GM18505 (cell line): ENCODE data around the gene MKNK2.
A peak's percentile ranks its signal among the peaks of the same experiment; 100 is the strongest.
"Not testable (repeated sequence)": the region's sequence is repeated elsewhere in the genome, so short reads cannot be mapped to it uniquely, and the experiment has no call there.

ENCODE experiments used
- ATAC-seq: cut with Tn5 transposase; IDR thresholded peaks from one replicate; pipeline ENCODE4 v1.9.1; 2021; ENCODE audit not compliant: unreplicated experiment
- POLR2A ChIP-seq: IDR thresholded peaks from 4 replicates; pipeline ENCODE4 v1.6.1; 2011; ENCODE audit warnings: borderline replicate concordance; ENCODE audit not compliant: insufficient read depth, insufficient read length; ENCODE audit errors: extremely low read depth

MKNK2 gene

DNA sequence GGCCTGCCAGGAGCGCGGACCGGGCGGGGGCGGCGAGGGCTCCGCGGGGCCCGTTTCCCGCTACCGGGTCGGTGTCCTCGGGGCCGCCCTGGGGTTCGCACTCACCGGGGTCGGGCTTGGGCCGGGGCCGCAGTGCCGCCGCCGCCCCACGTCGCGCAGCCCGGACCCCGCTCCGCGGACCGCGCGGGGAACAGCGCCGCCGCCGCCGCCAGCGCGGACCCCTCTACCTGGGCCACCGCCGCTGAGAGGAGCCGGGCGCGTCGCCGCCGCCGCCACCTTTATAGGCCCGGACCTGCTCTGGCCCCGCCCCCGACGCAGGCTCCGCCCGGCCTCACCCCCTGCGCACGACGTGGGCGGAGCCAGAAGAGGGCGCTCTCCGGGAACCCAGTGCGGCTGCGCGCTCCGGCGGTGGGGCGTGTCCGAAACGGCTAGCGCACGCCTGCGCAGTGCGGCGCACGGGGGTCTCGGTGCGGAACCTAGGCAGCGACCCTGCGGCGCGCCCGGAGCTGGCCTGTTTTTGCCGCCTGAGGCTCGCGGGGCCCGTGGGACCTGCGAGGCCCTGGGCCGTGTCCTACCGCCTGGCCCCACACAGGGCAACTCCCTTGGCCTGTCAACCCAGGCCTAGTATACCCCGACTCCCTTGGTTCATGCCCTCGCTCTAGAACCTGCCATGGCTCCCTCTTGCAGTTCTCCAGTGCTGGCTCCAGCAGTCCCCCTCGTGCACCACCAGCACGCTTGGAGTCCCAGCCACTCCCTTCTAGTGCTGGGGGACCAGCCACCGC, at the start of gene MKNK2:
Gene MKNK2, minus strand, starts transcription at position 254 of the 782 bp plus-strand sequence. CDS start 393 bp downstream, outside the sequence.
- peak; percentile 100 for TF ChIP-seq POLR2A
- ATAC-seq, result peak; percentile 51

GRCh38 chr19:2100719-2101061, 49.6 kb upstream of the MKNK2 start:
- TF ChIP-seq POLR2A, result no peak
- no peak for ATAC-seq

GRCh38 chr19:2099937-2100718, 49.1 kb upstream of the MKNK2 start:
- TF ChIP-seq POLR2A, result no peak
- ATAC-seq, result no peak

- no peak for TF ChIP-seq POLR2A
- no peak for ATAC-seq
Measured at GRCh38 chr19:2099054-2099501, 48.0 kb upstream of the MKNK2 start.

GRCh38 chr19:2097886-2098327, 46.9 kb upstream of the MKNK2 start:
- TF ChIP-seq POLR2A, result no peak
- ATAC-seq, result no peak

- peak; percentile 0 for ATAC-seq
- TF ChIP-seq POLR2A, result no peak
Measured at GRCh38 chr19:2097203-2097885, 46.3 kb upstream of the MKNK2 start.

- TF ChIP-seq POLR2A, result no peak
- ATAC-seq, result peak; percentile 69
Measured at GRCh38 chr19:2096480-2097202, 45.6 kb upstream of the MKNK2 start, which contains the start of gene IZUMO4. Gene IZUMO4 (plus strand): TSS chr19:2096915. CDS start chr19:2096946, 31 bp downstream.

- peak; percentile 83 for TF ChIP-seq POLR2A
- ATAC-seq, result peak; percentile 39
Measured at GRCh38 chr19:2096034-2096479, 45.0 kb upstream of the MKNK2 start, which contains the start of gene MOB3A. Gene MOB3A (minus strand): TSS chr19:2096326. CDS start chr19:2078560, 17,766 bp downstream.

- ATAC-seq, result not testable (repeated sequence)
Measured at GRCh38 chr19:2091926-2092525, 41.0 kb upstream of the MKNK2 start.

GRCh38 chr19:2089727-2090053, 38.6 kb upstream of the MKNK2 start:
- no peak for ATAC-seq
- peak; percentile 6 for TF ChIP-seq POLR2A

DNA sequence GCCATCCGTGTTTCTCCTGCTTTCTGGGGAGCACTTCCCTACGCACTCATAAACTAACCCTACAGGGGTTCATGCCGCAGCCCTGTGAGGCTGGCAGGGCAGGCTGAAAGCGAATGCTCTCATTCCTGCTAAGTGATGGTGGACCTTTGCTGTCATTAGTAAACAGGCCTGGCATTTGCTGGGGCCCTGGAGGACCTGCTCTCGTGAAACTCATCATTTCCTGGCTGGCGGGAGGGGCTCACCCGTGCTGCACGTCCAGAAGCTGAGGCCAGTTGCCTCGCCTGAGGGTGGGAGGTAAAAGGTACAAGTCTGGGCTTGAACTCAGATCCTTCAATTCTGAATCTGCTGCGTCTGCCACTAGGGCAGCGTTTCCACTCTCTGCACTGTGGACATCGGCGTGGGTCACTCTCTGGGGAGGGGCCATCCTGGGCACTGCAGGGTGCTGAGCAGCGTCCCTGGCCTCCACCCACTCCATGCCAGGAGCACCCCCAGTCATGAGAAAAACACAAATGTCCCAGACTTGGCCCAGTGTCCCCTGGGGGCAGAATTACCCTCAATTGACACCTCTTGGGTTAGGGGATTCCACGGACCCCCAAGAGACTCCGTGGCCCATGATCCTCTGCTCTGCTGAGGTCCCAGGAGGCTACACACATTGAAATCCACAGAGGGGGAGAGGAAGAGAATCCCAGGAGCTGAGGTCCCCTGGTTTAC, 38.1 kb upstream of the MKNK2 start:
- no peak for ATAC-seq
- TF ChIP-seq POLR2A, result no peak

DNA sequence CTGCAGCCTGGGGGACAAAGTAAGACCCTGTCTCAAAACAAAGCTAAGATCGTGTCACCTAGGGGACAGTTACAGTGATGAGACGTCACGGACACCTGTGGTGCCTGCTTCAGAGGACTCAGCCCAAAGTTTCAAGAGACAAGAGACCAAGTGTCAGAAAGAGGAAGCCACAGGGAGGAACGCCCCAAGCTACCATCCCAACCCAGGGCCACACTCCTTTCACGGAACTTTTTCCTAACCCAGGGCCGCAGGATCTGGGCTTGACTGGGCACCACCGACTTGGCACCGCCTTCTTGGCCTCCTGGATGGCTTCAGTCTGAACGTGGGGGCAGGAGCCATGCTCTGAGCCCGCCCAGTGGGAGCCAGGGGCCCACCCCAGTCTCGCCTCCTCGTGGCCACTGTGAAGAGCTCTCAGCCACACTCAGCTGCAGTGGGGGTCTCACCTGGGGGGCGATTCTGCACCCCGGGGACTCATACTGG, 36.6 kb upstream of the MKNK2 start:
- no peak for ATAC-seq
- peak; percentile 45 for TF ChIP-seq POLR2A
